ENCODE data around the gene CREB5.

DNA sequence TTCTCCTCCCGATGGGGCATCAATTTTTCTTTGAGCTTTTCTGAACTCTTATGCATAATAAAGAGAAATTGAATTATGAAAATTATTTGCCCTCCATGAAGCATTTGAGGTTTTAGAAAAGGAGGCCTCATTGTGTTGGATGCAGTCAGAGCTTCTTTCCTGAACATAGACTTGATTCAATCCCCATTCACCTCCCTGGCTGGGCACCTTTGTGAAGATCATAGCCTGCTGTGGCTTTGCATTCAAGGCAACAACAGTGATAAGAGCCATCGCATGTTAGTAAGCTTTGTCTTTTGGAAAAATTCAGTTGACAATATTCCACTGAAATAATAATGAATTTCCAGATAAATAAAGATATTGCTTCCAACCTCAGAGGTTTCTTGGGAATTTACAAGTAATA is 458.8 kb downstream of the CREB5 start:
- no peak for TF ChIP-seq POLR2AphosphoS5 (IDR thresholded peaks at IDR 0.05; ENCODE audit: low read depth, low read length)
- no peak for TF ChIP-seq RFX5 (IDR thresholded peaks at IDR 0.05; ENCODE audit: borderline replicate concordance, low read depth, low read length)
- no peak for TF ChIP-seq CTCF (IDR thresholded peaks at IDR 0.05; ENCODE audit: control extremely low read depth in 1 of 3, insufficient read depth in 1 of 3, low read depth in 1 of 3, low read length in 3 of 3)
- no peak for TF ChIP-seq BRCA1 (IDR thresholded peaks at IDR 0.05; ENCODE audit: low read depth, low read length)
- TF ChIP-seq POLR2A (IDR thresholded peaks at IDR 0.05; ENCODE audit: control extremely low read depth in 1 of 2, low read depth in 2 of 2, low read length in 2 of 2) = no peak
